Retinal pigment epithelial cell (primary cell): ENCODE data around the gene B3GALNT2.

Source experiments
- DNase-seq: peaks from one replicate; pipeline ENCODE4 v3.0.0-alpha.2; 2010; ENCODE audit warnings: low read depth
- H3K4me3 ChIP-seq: 2 replicates; pipeline ENCODE4 v1.5.1; 2011; ENCODE audit warnings: mild to moderate bottlenecking, low read length, control low read depth, moderate library complexity
- TF ChIP-seq, protein P1 (sequence below): conservative IDR thresholded peaks from 2 replicates; pipeline ENCODE4 v1.5.1; 2011; ENCODE audit warnings: low read depth, low read length, control low read depth, inconsistent platforms

Gene B3GALNT2

DNA sequence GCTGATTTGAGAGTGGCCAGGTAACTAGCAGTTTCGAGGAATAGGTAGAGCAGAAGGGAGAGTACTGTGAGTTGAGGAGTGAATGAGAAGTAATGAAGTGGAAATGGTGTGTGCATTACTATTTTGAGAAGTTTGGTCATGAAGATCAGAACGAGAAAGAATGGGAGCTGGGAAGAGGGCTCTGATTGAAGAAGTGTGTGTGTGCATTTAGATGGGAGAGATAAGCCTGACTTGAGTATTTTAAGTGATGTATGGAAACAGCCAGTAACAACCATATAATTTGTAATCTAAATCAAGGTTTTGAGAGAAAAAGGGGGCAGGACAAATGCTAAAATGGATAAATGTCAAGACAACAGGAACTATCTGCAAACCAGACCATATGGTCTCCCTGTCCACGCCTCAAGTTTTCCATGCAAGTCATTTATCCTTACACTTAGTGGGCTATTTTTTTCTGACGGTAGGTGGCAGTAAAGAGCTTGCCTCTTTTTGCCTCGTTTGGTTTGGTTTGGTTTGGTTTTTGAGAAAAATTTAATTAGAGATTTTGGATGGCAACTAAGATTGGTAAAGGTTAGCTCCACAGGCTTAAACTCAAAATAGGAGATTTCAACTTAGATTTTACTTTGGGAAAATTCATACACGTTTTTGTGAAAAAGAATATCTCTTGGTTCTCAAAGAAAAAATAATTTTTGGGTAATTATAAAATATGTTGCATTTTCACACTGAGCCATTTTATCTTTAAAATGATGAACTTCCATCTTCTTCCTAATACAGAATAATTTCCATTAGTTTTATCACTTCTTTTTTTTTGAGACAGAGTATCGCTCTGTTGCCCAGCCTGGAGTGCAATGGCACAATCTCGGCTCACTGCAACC is 9.5 kb upstream of the B3GALNT2 start:
- TF ChIP-seq, protein P1, sequence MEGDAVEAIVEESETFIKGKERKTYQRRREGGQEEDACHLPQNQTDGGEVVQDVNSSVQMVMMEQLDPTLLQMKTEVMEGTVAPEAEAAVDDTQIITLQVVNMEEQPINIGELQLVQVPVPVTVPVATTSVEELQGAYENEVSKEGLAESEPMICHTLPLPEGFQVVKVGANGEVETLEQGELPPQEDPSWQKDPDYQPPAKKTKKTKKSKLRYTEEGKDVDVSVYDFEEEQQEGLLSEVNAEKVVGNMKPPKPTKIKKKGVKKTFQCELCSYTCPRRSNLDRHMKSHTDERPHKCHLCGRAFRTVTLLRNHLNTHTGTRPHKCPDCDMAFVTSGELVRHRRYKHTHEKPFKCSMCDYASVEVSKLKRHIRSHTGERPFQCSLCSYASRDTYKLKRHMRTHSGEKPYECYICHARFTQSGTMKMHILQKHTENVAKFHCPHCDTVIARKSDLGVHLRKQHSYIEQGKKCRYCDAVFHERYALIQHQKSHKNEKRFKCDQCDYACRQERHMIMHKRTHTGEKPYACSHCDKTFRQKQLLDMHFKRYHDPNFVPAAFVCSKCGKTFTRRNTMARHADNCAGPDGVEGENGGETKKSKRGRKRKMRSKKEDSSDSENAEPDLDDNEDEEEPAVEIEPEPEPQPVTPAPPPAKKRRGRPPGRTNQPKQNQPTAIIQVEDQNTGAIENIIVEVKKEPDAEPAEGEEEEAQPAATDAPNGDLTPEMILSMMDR = peak; percentile 96
- no peak overlapping the region for H3K4me3 ChIP-seq

DNA sequence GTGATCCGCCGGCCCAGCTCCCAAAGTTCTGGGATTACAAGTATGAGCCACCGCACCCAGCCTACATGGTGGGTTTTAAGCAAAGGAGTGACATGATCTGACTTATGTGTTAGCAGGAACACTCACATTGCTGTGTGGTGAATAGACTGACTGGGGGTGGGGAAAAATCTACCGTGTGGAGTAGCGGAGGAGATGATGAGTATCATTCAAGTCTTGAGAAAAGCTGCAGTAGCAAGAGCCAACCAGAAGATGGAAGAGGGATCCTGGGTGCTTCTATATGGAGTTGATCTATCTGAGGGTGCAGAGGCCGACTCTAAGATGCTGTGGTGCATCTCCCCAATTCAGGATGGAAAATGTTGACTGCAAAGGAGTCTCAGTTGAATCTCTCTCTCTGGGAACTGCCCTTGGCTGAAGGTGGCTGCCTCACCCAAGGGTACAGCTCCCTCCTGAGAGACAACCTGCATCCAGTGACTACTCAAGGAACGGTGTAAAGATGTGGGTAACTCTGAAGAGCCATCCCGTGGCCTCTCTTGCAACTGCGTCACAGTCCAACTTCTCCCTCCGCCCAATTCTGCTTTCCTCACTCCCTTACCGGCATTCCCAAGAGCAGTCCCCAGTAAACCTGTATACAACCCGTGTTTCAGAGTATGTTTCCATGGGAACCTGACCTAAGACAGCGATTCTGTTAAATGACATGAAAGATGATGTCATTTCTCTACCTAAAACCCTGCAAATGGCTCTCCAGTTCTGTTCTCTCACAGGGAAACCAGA is 7.4 kb upstream of the B3GALNT2 start:
- DNase-seq = no peak
- no peak overlapping the region for H3K4me3 ChIP-seq
- TF ChIP-seq, protein P1 = no peak

More for the DNA sequence above, 9.5 kb upstream of the B3GALNT2 start:
- DNase-seq = no peak

DNA sequence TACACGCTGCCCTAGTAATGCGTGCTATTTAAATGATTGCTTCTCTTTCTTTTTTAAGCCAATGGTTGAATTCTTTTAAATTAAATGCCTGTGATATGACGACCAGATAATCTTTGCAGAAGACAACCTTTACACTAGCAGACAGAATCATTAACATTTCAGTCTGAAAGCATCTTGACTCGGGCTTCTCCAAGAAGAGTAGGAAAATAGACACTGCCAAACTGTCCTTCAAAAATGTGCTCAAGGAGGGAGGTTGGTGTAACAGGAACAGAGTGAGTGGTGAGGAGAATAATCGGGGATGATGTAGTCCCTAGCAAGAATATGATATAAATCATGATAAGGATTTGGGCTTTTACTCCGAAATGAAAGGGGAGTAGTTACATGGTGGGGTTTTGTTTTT is 6.6 kb upstream of the B3GALNT2 start:
- TF ChIP-seq, protein P1 = no peak
- no peak for DNase-seq

DNA sequence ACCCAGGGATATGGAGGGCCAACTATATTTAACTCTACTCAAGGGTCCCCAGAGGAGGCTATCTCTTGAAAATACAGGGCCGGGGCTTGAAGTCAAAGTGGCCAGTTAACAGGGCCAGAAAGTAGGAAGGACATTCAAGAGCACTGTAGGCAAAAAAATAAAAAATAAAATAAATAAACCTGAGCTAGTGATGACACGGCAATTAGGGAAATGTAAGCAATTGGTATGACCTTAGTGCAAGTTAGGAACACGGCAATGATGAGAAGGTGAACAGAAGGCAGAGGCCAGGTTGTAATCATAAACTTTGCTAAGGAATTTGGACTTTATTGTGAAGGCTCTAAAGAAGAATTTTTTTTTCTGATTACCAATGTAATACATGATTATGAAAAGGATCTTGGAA is 3.4 kb upstream of the B3GALNT2 start:
- TF ChIP-seq, protein P1 = no peak
- H3K4me3 ChIP-seq = no peak overlapping the region
- no peak for DNase-seq

More for the DNA sequence above, 6.6 kb upstream of the B3GALNT2 start:
- H3K4me3 ChIP-seq = no peak overlapping the region

DNA sequence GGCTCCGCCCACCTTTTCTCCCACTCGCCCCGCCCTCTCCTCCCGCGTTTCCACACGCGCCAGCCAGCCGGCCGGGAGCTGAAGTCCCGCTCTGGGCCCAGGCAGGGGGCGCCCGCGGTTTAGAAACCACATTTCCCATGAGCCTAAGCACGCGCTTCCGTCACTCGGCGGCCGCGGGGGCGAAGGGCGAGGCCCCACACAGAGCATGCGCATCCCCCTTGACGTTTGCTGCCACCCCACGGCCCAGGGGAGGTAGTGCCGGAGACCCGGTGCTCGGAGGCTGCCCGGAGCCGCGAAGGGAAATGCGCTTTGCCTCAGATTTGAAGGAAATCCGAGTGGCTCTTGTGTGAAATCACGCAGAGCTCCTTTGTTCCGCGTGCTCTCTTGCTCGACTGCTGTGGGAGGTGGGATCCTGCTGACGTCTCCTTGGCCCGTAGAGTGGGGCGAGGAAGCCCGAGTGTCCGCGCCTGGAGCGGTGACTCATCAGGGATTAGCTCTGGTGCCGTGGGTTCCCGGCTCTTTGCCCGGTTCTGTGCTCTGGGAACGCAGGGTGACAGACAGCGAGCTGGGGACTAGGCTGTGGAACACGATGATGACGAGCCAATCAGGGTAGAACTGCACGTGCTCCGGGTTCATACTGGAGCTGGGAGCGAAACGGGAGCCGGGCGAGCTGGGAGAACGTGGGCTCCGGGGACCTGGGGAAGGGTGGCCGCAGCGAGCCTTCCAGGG is 406 bp upstream of the B3GALNT2 start:
- TF ChIP-seq, protein P1 = peak; percentile 74
- peak; percentile 93 for DNase-seq
- peak overlapping the region; percentile 88 for H3K4me3 ChIP-seq

DNA sequence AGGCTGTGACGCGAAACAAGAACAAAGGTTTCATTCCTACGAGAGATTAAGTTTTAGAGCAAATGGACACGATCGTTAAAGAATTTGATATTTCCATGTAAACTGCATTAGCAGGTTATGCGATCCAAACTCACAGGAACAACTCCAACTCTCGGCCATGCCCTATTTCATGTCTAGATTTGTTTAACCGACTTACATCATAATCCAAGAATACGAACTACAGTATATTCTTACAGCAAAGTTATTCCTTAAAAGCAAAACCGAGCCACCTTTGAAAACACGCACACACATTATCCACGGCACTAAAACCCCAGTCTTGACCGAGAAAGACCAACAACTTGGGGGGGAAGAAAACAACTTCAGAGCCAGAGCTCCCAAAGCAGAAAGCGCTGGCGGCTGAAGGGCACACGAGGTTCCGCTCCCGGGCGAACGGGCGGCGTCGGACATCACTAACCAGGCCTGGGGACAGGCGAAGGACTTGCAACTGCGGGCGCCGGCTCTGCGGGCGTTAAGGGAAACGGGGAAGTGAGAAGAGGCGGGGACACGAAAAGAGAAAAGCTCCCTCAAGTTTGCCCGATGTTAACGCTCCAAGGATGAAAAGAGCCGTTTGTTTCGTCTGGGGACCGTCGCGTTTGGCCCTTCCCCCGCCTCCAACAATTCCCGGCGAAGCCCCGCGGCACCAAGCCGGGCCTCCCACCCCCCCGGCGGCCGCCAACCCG is 690 bp downstream of the B3GALNT2 start:
- TF ChIP-seq, protein P1 = no peak
- no peak for DNase-seq

More for the DNA sequence above, 690 bp downstream of the B3GALNT2 start:
- H3K4me3 ChIP-seq = peak overlapping the region; percentile 88
